Left lobe of liver (tissue), 2 donors: ENCODE results near the gene RARRES2. TPM values are rescaled to one million over a fixed set of nuclear protein-coding genes. Genes with fewer than 3 reads are reported as not detected.
"Not testable (repeated sequence)": the region's sequence is repeated elsewhere in the genome, so short reads cannot be mapped to it uniquely, and the experiment has no call there.

Experiments
- ATAC-seq: fragments of 200-7000 bp; cut with Tn5 transposase; one replicate; pipeline ENCODE4 v1.9.1; 2020; ENCODE audit warnings: mild to moderate bottlenecking, moderate library complexity
- DNase-seq: peaks from one replicate; pipeline ENCODE4 v3.0.0-alpha.2; 2020; ENCODE audit warnings: low spot score
- total RNA-seq: library from RNA; stranded (reverse); gene quantifications from one replicate; pipeline ENCODE4 v1.2.1, GENCODE V29; 2021
- donor health status: DM: no; HTN: no; CAD: no; lungs with moderate emphysema.
- donor health status: DM: no; HTN: yes; CAD: no.

RARRES2 gene
- total RNA-seq, 1 donor from 2014 or later, result 852 TPM

GRCh38 chr7:150322833-150323681 is 18.4 kb downstream of the RARRES2 start, which contains the start of the genes ACTR3C and LRRC61:
Gene ACTR3C (minus strand): TSS chr7:150323545. CDS start chr7:150295296, 28,249 bp downstream.
Gene LRRC61 (plus strand): TSS chr7:150323355. CDS start chr7:150336862, 13,507 bp downstream.
- ATAC-seq (peak; percentile 76), DNase-seq (peak; percentile 82)

- ATAC-seq, result no peak
Measured at GRCh38 chr7:150322114-150322832, 19.2 kb downstream of the RARRES2 start.

GRCh38 chr7:150321788-150322113 is 19.7 kb downstream of the RARRES2 start:
- no peak for DNase-seq
- ATAC-seq, result no peak

More at GRCh38 chr7:150322114-150322832, 19.2 kb downstream of the RARRES2 start:
- DNase-seq, result no peak

GRCh38 chr7:150317748-150318444 is 23.5 kb downstream of the RARRES2 start:
- no peak for DNase-seq
- ATAC-seq, result no peak

GRCh38 chr7:150316987-150317386 is 24.4 kb downstream of the RARRES2 start:
- not testable (repeated sequence) for DNase-seq

GRCh38 chr7:150314639-150315239 is 26.7 kb downstream of the RARRES2 start:
- ATAC-seq (no peak), DNase-seq (no peak)

More at GRCh38 chr7:150316987-150317386, 24.4 kb downstream of the RARRES2 start:
- not testable (repeated sequence) for ATAC-seq

GRCh38 chr7:150313870-150314269 is 27.6 kb downstream of the RARRES2 start:
- no peak for ATAC-seq
- no peak for DNase-seq

GRCh38 chr7:150313367-150313809 is 28.0 kb downstream of the RARRES2 start:
- DNase-seq (no peak), ATAC-seq (no peak)

GRCh38 chr7:150312649-150313366 is 28.6 kb downstream of the RARRES2 start:
- ATAC-seq, DNase-seq: not testable (repeated sequence)

GRCh38 chr7:150311711-150312110 is 29.7 kb downstream of the RARRES2 start:
- ATAC-seq (no peak), DNase-seq (no peak)

- ATAC-seq (no peak), DNase-seq (no peak)
Measured at GRCh38 chr7:150311146-150311545, 30.3 kb downstream of the RARRES2 start.

GRCh38 chr7:150308575-150308974 is 32.9 kb downstream of the RARRES2 start:
- DNase-seq (no peak), ATAC-seq (no peak)

GRCh38 chr7:150307904-150308303 is 33.5 kb downstream of the RARRES2 start:
- ATAC-seq, result no peak

GRCh38 chr7:150307129-150307528 is 34.3 kb downstream of the RARRES2 start:
- DNase-seq, result no peak
- ATAC-seq, result no peak

More at GRCh38 chr7:150307904-150308303, 33.5 kb downstream of the RARRES2 start:
- no peak for DNase-seq

GRCh38 chr7:150306377-150306776 is 35.1 kb downstream of the RARRES2 start:
- DNase-seq, ATAC-seq: not testable (repeated sequence)

- DNase-seq, ATAC-seq: not testable (repeated sequence)
Measured at GRCh38 chr7:150305903-150306284, 35.5 kb downstream of the RARRES2 start.

GRCh38 chr7:150305259-150305902 is 36.0 kb downstream of the RARRES2 start:
- not testable (repeated sequence) for ATAC-seq, DNase-seq

GRCh38 chr7:150304499-150305258 is 36.8 kb downstream of the RARRES2 start:
- peak; percentile 43 for ATAC-seq
- DNase-seq, result not testable (repeated sequence)
